MM.1S (cell line): ENCODE results near the gene URI1.

ENCODE experiments used
- CTCF ChIP-seq: fragments of 300-600 bp; sonication (generic); IDR thresholded peaks from 2 replicates; pipeline ENCODE4 v1.5.1; 2016; ENCODE audit warnings: antibody characterized with exemption, low read length, mixed read lengths
- EZH2 ChIP-seq: fragments of 300-600 bp; sonication (generic); optimal IDR thresholded peaks from 2 replicates; pipeline ENCODE3; 2017; ENCODE audit warnings: low read depth, mild to moderate bottlenecking, antibody characterized with exemption, low read length, mixed read lengths
- EZH2phosphoT487 ChIP-seq: fragments of 300-600 bp; sonication (generic); IDR thresholded peaks from 2 replicates; pipeline ENCODE4 v1.6.1; 2018; ENCODE audit warnings: antibody characterized with exemption, low read length

- TF ChIP-seq EZH2: no peak
- no peak for TF ChIP-seq CTCF
- TF ChIP-seq EZH2phosphoT487: no peak
These were observed 23.5 kb downstream of the URI1 start for GRCh38 chr19:29965492-29965891.
